Activated CD4-positive, alpha-beta T cell treated with anti-CD3 and anti-CD28 coated beads for 36 hours (primary cell): Measurements from ENCODE around the gene SNX11. TPM values are rescaled to one million over a fixed set of nuclear protein-coding genes. Genes with fewer than 3 reads are reported as not detected.

Experiments
- ATAC-seq: fragments of 200-7000 bp; cut with Tn5 transposase; one replicate; pipeline ENCODE4 v1.10.0; 2021; ENCODE audit warnings: mild to moderate bottlenecking, moderate library complexity
- CTCF ChIA-PET: fragments of 350-600 bp; sonication (Branson Sonifier 250); formaldehyde crosslinking; loops from one replicate; lab custom pipeline; 2021; ENCODE audit warnings: antibody characterized with exemption; lab: Charles Lee
- POLR2A ChIA-PET: fragments of 350-600 bp; sonication (Branson Sonifier 250); formaldehyde crosslinking; loops from one replicate; lab custom pipeline; 2021; ENCODE audit warnings: antibody characterized with exemption, inconsistent platforms; lab: Charles Lee
- DNase-seq: peaks from one replicate; pipeline ENCODE4 v3.0.0-alpha.2; 2020
- H3K27ac Mint-ChIP-seq: one replicate; pipeline ENCODE4 v1.8.0; 2021; ENCODE audit warnings: mixed read lengths
- H3K27me3 Mint-ChIP-seq: one replicate; pipeline ENCODE4 v1.8.0; 2021; ENCODE audit warnings: mixed read lengths
- H3K36me3 Mint-ChIP-seq: one replicate; pipeline ENCODE4 v1.8.0; 2021; ENCODE audit warnings: low read depth, mixed read lengths
- H3K4me1 Mint-ChIP-seq: one replicate; pipeline ENCODE4 v1.8.0; 2021; ENCODE audit warnings: mixed read lengths
- H3K4me3 Mint-ChIP-seq: one replicate; pipeline ENCODE4 v1.8.0; 2021; ENCODE audit warnings: mild to moderate bottlenecking, moderate library complexity, mixed read lengths
- H3K9me3 Mint-ChIP-seq: one replicate; pipeline ENCODE4 v1.8.0; 2021; ENCODE audit warnings: low read depth, mixed read lengths
- intact Hi-C, 2 experiments: fragments of 100-400 bp; cut with DNase I in 1 of 2; cut with micrococcal nuclease in 1 of 2; formaldehyde crosslinking; loops; one replicate each; pipeline versions ENCODE4 v1.14.2 to v1.15.1; 2022 to 2024; cut with DNase I, micrococcal nuclease
- total RNA-seq, 2 experiments: library from RNA; stranded (reverse); gene quantifications; one replicate each; pipeline ENCODE4 v1.2.3, GENCODE V29; 2021

The SNX11 gene
- total RNA-seq, 2 experiments from 2014 or later: 18.0 to 21.4 TPM

- peaks cover 54% of the 10 kb centered on the region for H3K4me1 Mint-ChIP-seq
- H3K27ac Mint-ChIP-seq: peak overlapping the region; percentile 79
- ATAC-seq (no peak), DNase-seq (no peak)
- no peaks in the 10 kb centered on the region for H3K27me3 Mint-ChIP-seq
- ChIA-PET CTCF (interaction anchor here (0.5 to 3.1 kb wide), 12 partner anchors 14 to 222 kb away, joined by 3 to 16 read pairs (median 3); partner anchors contain the start of gene CDK5RAP3), POLR2A (interaction anchor here (0.8 kb wide), 1 partner anchor 251 kb away, joined by 8 read pairs; no protein-coding TSS in a partner anchor)
- intact Hi-C loops: no loop called here
- peak overlapping the region; percentile 3 for H3K4me3 Mint-ChIP-seq
- H3K9me3 Mint-ChIP-seq: no peaks in the 10 kb centered on the region
- peaks cover 21% of the 10 kb centered on the region for H3K36me3 Mint-ChIP-seq
Measured at GRCh38 chr17:48111937-48112241, 4.3 kb downstream of the SNX11 start.

DNA sequence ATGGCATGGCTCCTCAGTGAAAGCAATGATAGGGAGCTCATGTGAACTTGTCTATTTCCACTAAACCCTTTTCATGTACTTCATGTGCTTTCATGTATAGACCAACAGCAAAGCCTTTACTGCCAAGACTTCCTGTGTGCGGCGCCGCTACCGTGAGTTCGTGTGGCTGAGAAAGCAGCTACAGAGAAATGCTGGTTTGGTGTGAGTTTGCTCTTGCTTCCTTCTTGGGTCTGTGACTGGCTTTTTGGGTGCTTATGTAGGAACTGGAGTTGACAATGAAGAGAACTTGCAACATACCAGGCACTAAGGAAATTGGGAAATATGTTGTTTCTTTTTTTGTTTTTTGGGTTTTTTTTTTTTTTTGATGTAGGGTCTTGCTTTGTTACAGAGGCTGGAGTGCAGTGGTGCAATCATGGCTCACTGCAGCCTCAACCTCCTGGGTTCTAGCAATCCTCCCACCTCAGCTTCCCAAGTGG, 5.7 kb downstream of the SNX11 start:
- intact Hi-C loops: no loop called here
- Mint-ChIP-seq H3K36me3 (peaks cover 21% of the 10 kb centered on the region), H3K27me3 (no peaks in the 10 kb centered on the region), H3K9me3 (no peaks in the 10 kb centered on the region), H3K4me1 (peaks cover 45% of the 10 kb centered on the region), H3K27ac (peak overlapping the region; percentile 79), H3K4me3 (peak overlapping the region; percentile 50)
- ChIA-PET POLR2A (interaction anchor here (1.5 kb wide), 1 partner anchor 10 kb away, joined by 4 read pairs; no protein-coding TSS in a partner anchor), CTCF (interaction anchor here (0.9 to 3.1 kb wide), 7 partner anchors 10 to 93 kb away, joined by 3 to 16 read pairs (median 3); no protein-coding TSS in a partner anchor)
- DNase-seq (peak; percentile 69), ATAC-seq (peak; percentile 69)

- POLR2A ChIA-PET: interaction anchor here (1.9 kb wide), 1 partner anchor 9 kb away, joined by 4 read pairs; no protein-coding TSS in a partner anchor
- intact Hi-C loops: no loop called here
- no peaks in the 10 kb centered on the region for H3K9me3 Mint-ChIP-seq
- no peaks in the 10 kb centered on the region for H3K27me3 Mint-ChIP-seq
- CTCF ChIA-PET: interaction anchor here (0.6 kb wide), 1 partner anchor 203 kb away, joined by 3 read pairs; no protein-coding TSS in a partner anchor
- DNase-seq: no peak
- peaks cover 21% of the 10 kb centered on the region for H3K36me3 Mint-ChIP-seq
- peaks cover 4% of the 10 kb centered on the region for H3K4me1 Mint-ChIP-seq
- H3K4me3 Mint-ChIP-seq: no peak overlapping the region
- H3K27ac Mint-ChIP-seq: no peak overlapping the region
- no peak for ATAC-seq
Measured at GRCh38 chr17:48121923-48122664, 14.5 kb downstream of the SNX11 start.

DNA sequence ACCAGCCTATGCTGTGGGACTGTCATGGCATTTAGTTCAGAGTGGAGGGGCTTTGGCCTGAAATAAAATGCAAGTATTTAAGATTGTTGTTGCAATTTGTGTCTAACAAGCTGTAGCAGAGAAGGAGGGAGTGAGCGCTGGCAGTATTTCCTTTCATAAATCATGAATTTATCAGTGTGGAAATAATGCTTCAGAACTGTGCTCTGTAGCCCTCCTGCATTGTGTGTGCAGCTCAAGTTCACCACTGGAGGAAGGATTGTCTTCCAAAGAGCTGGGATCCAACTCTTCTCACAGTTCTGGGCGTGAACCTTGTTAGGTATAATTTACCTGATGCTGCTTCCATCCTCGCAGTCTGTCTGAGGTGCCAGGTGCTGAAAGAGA, 15.1 kb downstream of the SNX11 start:
- Mint-ChIP-seq H3K4me1 (peaks cover 4% of the 10 kb centered on the region), H3K27ac (no peak overlapping the region), H3K4me3 (no peak overlapping the region), H3K36me3 (peaks cover 21% of the 10 kb centered on the region), H3K9me3 (no peaks in the 10 kb centered on the region), H3K27me3 (no peaks in the 10 kb centered on the region)
- intact Hi-C loops: no loop called here
- CTCF ChIA-PET: interaction anchor here (0.5 to 2.4 kb wide), 9 partner anchors 8 to 460 kb away, joined by 3 to 16 read pairs (median 3); no protein-coding TSS in a partner anchor
- DNase-seq (no peak), ATAC-seq (no peak)
- POLR2A ChIA-PET: interaction anchor here (0.6 to 1.9 kb wide), 2 partner anchors 10 to 864 kb away, joined by 3 to 4 read pairs; no protein-coding TSS in a partner anchor

DNA sequence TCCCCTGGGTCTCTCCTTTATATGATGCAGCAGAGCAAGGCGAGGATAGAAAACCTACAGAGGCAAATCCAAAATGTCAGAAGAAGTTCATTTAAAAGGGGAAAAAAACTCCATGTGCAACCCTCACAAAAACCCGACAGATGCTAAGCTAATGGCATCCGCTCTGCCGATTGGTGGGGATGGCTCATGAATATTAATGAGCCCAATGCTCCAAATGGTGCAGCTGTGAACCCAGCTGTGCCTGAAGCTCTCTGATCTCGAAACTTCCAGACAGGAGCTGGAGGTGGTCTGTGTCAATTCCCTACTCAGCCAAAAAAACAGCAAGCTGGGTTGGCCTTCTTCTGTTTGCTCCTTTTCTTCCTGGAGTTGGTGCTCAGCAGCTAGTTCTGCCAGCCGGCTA, 15.5 kb downstream of the SNX11 start:
- ATAC-seq: no peak
- no peaks in the 10 kb centered on the region for H3K9me3 Mint-ChIP-seq
- H3K36me3 Mint-ChIP-seq: peaks cover 19% of the 10 kb centered on the region
- DNase-seq: no peak
- intact Hi-C loops: no loop called here
- H3K4me3 Mint-ChIP-seq: no peak overlapping the region
- no peak overlapping the region for H3K27ac Mint-ChIP-seq
- peaks cover 4% of the 10 kb centered on the region for H3K4me1 Mint-ChIP-seq
- H3K27me3 Mint-ChIP-seq: no peaks in the 10 kb centered on the region
- ChIA-PET CTCF (interaction anchor here (0.5 to 2.4 kb wide), 11 partner anchors 9 to 460 kb away, joined by 3 to 16 read pairs (median 3); partner anchors contain the start of gene SNX11), POLR2A (interaction anchor here (0.6 to 1.9 kb wide), 2 partner anchors 10 to 863 kb away, joined by 3 to 4 read pairs; no protein-coding TSS in a partner anchor)

- Mint-ChIP-seq H3K4me1 (peaks cover 4% of the 10 kb centered on the region), H3K4me3 (no peak overlapping the region), H3K27me3 (no peaks in the 10 kb centered on the region), H3K9me3 (no peaks in the 10 kb centered on the region), H3K36me3 (peaks cover 19% of the 10 kb centered on the region), H3K27ac (no peak overlapping the region)
- POLR2A ChIA-PET: interaction anchor here (0.6 to 1.9 kb wide), 4 partner anchors 8 to 39 kb away, joined by 3 to 4 read pairs (median 3); no protein-coding TSS in a partner anchor
- CTCF ChIA-PET: interaction anchor here (0.6 to 2.4 kb wide), 9 partner anchors 9 to 459 kb away, joined by 3 to 16 read pairs (median 4); partner anchors contain the start of gene SNX11
- intact Hi-C loops: no loop called here
- DNase-seq (no peak), ATAC-seq (peak; percentile 63)
Measured at GRCh38 chr17:48123776-48124388, 16.3 kb downstream of the SNX11 start.

GRCh38 chr17:48125829-48126531, 18.4 kb downstream of the SNX11 start:
- Mint-ChIP-seq H3K9me3 (no peaks in the 10 kb centered on the region), H3K27me3 (no peaks in the 10 kb centered on the region), H3K4me1 (peaks cover 4% of the 10 kb centered on the region), H3K4me3 (no peak overlapping the region), H3K36me3 (peaks cover 11% of the 10 kb centered on the region), H3K27ac (no peak overlapping the region)
- ATAC-seq (no peak), DNase-seq (no peak)
- ChIA-PET POLR2A (no interaction called here), CTCF (no interaction called here)
- intact Hi-C loops: no loop called here

DNA sequence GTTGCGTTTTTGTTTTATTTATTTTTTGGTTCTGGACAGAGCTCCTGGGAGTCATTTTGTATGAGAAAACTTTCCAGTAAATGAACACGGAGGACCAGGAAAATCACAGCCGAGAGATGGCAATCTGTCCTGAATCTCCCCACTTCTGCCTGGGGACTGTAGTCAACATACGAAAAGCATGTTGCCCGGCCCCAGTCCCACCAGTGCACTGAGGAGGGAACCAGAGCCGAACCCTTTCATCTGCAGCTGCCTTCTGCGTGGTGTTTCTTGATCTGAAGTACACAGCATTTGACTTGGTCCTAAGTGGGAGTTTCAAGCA, 18.9 kb downstream of the SNX11 start:
- H3K36me3 Mint-ChIP-seq: peaks cover 6% of the 10 kb centered on the region
- CTCF ChIA-PET: interaction anchor here (0.7 to 1.4 kb wide), 2 partner anchors 14 to 869 kb away, joined by 3 to 4 read pairs; no protein-coding TSS in a partner anchor

GRCh38 chr17:48127371-48128051, 19.9 kb downstream of the SNX11 start:
- H3K4me3 Mint-ChIP-seq: no peak overlapping the region
- peaks cover 4% of the 10 kb centered on the region for H3K4me1 Mint-ChIP-seq
- ChIA-PET CTCF (interaction anchor here (0.7 to 3.2 kb wide), 3 partner anchors 15 to 868 kb away, joined by 3 to 29 read pairs (median 4); no protein-coding TSS in a partner anchor), POLR2A (no interaction called here)
- peaks cover under 1% of the 10 kb centered on the region for H3K36me3 Mint-ChIP-seq
- no peaks in the 10 kb centered on the region for H3K9me3 Mint-ChIP-seq
- H3K27ac Mint-ChIP-seq: no peak overlapping the region
- ATAC-seq (no peak), DNase-seq (no peak)
- intact Hi-C loops: no loop called here
- H3K27me3 Mint-ChIP-seq: no peaks in the 10 kb centered on the region

More for the DNA sequence above, 18.9 kb downstream of the SNX11 start:
- POLR2A ChIA-PET: no interaction called here
- ATAC-seq (no peak), DNase-seq (no peak)
- H3K4me1 Mint-ChIP-seq: peaks cover 4% of the 10 kb centered on the region
- no peaks in the 10 kb centered on the region for H3K27me3 Mint-ChIP-seq
- intact Hi-C loops: no loop called here
- no peak overlapping the region for H3K4me3 Mint-ChIP-seq
- H3K9me3 Mint-ChIP-seq: no peaks in the 10 kb centered on the region
- no peak overlapping the region for H3K27ac Mint-ChIP-seq

DNA sequence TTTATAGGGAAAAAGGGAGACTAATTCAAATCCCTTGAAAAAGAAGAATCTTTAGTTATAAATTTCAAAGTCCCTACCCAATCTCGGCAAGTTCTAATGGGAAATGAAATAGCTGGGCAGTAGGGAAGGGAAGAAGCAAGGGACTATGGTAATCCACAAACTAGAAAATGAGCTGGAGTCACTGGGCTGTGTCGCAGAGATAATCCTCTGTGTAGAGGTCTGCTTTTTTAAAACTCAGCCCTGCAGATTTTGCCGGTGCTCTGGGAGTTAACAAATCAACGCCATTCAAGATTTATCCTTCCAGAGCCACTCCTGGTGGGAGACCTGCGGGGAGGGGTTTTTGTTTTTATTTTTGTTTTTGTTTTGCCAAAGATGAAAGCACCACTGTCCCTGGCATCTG, 20.8 kb downstream of the SNX11 start:
- Mint-ChIP-seq H3K36me3 (peaks cover 2% of the 10 kb centered on the region), H3K4me3 (no peak overlapping the region), H3K4me1 (peaks cover 4% of the 10 kb centered on the region), H3K9me3 (no peaks in the 10 kb centered on the region), H3K27me3 (no peaks in the 10 kb centered on the region), H3K27ac (no peak overlapping the region)
- CTCF ChIA-PET: interaction anchor here (1.4 to 6.2 kb wide), 4 partner anchors 17 to 102 kb away, joined by 4 to 37 read pairs (median 18); no protein-coding TSS in a partner anchor
- DNase-seq (no peak), ATAC-seq (no peak)
- intact Hi-C loops: no loop called here
- POLR2A ChIA-PET: interaction anchor here (0.7 kb wide), 1 partner anchor 48 kb away, joined by 3 read pairs; no protein-coding TSS in a partner anchor
